GM12865 (cell line): ENCODE measurements around the gene DHCR24.

Source experiments
- DNase-seq: peaks from one replicate; pipeline ENCODE4 v3.0.0; 2010; ENCODE audit warnings: low read depth
- H3K4me3 ChIP-seq: 2 replicates; pipeline ENCODE4 v1.5.1; 2011; ENCODE audit warnings: mild to moderate bottlenecking, low read depth, low read length, control low read depth
- TF ChIP-seq, protein P1 (sequence below): IDR thresholded peaks from 2 replicates; pipeline ENCODE4 v1.5.1; 2011; ENCODE audit warnings: low read length, control low read depth, low read depth, inconsistent platforms; ENCODE audit not compliant: insufficient read depth; ENCODE audit errors: missing control alignments

Gene DHCR24

DNA sequence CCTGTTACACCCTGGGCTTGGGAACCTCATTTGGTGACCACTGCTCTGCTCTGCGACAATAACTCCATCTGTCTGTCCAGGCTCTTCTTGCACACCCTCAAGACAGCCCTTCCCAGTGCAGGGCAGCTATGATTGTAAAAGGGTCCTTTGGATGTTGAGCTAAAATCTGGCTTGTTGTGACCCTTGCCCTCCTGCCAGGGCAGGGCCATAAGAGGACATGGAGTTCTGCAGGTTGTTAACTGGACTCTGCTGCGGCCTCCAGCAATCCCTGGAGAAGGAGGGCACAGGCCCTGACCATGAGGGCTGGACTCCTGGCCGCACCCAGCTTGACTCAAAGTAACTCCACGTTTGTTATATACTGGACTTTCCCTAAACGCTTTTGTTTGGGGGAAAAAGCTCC is 41.2 kb downstream of the DHCR24 start:
- H3K4me3 ChIP-seq, result no peak overlapping the region
- no peak for DNase-seq
- TF ChIP-seq, protein P1, sequence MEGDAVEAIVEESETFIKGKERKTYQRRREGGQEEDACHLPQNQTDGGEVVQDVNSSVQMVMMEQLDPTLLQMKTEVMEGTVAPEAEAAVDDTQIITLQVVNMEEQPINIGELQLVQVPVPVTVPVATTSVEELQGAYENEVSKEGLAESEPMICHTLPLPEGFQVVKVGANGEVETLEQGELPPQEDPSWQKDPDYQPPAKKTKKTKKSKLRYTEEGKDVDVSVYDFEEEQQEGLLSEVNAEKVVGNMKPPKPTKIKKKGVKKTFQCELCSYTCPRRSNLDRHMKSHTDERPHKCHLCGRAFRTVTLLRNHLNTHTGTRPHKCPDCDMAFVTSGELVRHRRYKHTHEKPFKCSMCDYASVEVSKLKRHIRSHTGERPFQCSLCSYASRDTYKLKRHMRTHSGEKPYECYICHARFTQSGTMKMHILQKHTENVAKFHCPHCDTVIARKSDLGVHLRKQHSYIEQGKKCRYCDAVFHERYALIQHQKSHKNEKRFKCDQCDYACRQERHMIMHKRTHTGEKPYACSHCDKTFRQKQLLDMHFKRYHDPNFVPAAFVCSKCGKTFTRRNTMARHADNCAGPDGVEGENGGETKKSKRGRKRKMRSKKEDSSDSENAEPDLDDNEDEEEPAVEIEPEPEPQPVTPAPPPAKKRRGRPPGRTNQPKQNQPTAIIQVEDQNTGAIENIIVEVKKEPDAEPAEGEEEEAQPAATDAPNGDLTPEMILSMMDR, result no peak

DNA sequence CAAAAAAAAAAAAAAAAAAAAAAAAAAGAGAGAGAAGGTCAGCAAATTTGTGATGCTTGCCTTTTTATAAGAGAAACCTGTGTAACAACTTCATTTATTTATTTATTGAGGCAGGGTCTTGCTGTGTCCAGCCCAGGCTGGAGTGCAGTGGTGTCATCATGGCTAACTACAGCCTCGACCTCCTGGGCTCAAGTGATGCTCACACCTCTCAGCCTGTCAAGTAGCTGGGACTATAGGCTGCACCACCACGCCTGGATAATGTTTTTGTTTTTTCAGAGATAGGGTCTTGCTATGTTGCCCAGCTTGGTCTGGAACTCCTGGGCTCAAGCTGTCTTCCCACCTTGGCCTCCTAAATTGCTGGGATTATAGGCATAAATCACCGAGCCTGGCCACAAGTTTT is 42.4 kb downstream of the DHCR24 start:
- no peak for DNase-seq
- H3K4me3 ChIP-seq, result no peak overlapping the region
- TF ChIP-seq, protein P1, result no peak

DNA sequence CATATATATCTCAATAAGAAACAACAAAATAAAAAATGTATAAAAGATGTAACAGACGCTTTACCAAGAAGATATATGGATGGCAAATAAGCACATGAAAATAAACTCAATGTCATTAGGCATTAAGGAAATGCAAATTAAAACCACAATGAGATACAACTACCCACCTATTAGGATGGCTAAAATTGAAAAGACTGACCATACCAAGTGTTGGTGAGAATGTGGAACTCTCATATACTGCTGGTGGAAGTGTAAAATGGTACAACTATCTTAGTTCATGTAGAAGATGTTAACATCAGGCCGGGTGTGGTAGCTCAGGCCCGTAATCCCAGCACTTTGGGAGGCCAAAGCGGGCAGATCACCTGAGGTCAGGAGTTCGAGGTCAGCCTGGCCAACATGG is 43.5 kb downstream of the DHCR24 start:
- H3K4me3 ChIP-seq, result no peak overlapping the region
- TF ChIP-seq, protein P1, result no peak
- DNase-seq, result no peak

DNA sequence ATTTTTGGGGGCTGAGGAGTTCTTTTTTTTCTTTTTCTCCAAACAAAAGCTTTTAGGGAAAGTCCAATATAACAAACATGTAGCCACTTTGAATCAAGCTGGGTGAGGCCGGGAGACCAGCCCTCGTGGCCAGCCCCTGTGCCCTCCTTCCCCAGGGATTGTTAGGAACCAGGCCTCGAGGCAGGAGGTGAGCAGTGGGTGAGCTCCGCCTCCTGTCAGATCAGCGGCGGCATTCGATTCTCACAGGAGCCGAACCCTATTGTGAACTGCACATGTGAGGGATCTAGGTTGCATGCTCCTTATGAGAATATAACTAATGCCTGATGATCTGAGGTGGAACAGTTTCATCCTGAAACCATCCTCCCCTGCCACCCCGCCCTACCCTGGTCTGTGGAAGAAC is 44.0 kb downstream of the DHCR24 start:
- H3K4me3 ChIP-seq, result no peak overlapping the region
- no peak for DNase-seq
- TF ChIP-seq, protein P1, result no peak

DNA sequence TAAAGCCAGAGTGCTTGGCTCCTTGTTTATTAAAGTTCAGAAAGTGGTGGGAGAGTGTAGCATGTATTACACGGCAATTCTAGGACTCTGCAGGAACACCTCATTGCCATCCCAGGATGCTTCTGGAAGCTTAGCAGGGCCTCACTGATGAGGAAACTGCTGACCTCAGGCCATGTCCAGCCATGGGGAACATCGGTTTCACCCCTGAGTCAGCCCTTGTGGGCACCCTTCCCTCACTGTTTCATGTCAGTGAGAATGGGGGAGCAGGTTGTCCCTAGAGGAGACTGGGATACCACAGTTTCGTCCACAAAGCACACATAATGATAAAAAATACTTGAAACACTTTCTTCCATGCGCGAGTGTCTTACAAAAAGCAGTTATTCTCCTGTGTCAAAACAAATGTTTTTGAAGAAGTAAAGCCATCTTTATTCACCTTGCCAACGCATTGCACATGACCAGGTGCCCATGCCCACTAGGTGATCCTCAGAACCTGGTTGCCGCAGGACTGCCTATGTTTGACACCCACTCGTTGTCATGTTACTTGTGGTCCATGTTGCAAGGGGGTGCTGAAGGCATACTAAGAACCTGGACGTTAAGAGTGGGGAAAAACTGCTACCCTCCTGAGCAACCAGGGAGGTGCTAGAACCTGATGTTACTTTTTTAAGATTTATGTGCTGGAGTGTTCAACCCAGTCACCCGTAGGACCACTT is 44.6 kb downstream of the DHCR24 start:
- TF ChIP-seq, protein P1, result no peak
- no peak overlapping the region for H3K4me3 ChIP-seq
- no peak for DNase-seq

DNA sequence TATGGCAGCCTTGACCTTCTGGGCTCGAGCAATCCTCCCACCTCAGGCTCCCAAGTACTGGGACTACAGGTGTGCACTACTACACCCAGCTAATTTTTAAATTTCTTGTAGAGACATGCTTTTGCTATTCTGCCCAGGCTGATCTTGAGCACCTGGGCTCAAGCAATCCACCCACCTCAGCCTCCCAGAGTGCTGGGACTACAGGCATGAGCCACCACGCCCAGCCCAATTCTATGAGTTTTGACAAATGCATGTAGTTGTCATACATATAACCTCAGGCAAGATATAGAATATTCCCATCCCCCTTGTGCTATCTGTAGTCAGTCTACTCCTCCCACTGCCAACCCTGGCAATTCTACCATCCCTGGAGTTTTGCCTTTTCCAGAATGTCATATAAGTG is 47.2 kb downstream of the DHCR24 start:
- TF ChIP-seq, protein P1, result no peak
- no peak overlapping the region for H3K4me3 ChIP-seq
- no peak for DNase-seq
